ENCODE data around the gene PTPRE. TPM values are rescaled to one million over a fixed set of nuclear protein-coding genes. Genes with fewer than 3 reads are reported as not detected.

Gene PTPRE
- total RNA-seq, 1 donor from 2014 or later, result 2.4 TPM

DNA sequence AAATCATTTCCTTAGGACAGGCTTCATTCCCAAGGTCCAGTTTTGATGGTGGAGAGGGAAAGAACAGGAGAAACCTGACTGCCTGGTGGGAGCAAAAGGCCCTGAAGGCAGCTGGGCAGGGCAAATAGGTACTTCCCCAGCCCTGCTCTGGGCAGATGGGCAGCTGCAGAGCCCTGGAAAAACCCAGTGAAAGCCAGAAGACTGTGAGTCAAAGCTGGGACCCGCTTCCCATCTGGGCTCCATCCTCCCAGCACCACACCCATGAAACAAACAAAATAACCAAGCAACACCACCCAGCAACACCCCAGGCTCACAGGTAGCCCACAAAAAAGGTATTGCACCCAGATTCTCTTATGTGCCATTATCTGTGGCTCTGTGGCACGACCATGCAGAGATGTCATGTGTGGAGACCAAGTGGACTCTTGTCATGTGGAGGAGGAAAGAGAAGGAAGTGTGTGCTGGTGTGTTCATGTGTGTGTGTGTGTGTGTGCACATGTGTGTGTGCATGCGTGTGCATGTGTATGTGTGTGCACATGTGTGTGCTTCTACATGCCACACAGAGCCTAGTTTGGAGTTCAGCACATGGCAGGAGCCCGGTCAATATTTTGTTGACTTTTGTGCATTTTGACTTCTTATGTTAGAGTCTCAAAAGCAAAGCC lies 24.0 kb upstream of the PTPRE start:
- Mint-ChIP-seq H3K4me3 (ENCODE audit: low read depth) (no peak overlapping the region), H3K36me3 (ENCODE audit: insufficient read depth) (no peaks in the 10 kb centered on the region), H3K9me3 (ENCODE audit: low read depth) (no peaks in the 10 kb centered on the region), H3K4me1 (ENCODE audit: low read depth) (peaks cover 16% of the 10 kb centered on the region), H3K27ac (no peak overlapping the region), H3K27me3 (no peaks in the 10 kb centered on the region)
- TF ChIP-seq CTCF (IDR thresholded peaks at IDR 0.05; ENCODE audit: unreplicated experiment), result no peak
- DNase-seq (ENCODE audit: low spot score, unreplicated experiment), result no peak

GRCh38 chr10:127883516-127883915 lies 23.4 kb upstream of the PTPRE start:
- no peak for DNase-seq (ENCODE audit: low spot score, unreplicated experiment)
- no peak for TF ChIP-seq CTCF (IDR thresholded peaks at IDR 0.05; ENCODE audit: unreplicated experiment)
- Mint-ChIP-seq H3K4me3 (ENCODE audit: low read depth) (no peak overlapping the region), H3K9me3 (ENCODE audit: low read depth) (no peaks in the 10 kb centered on the region), H3K27ac (no peak overlapping the region), H3K27me3 (no peaks in the 10 kb centered on the region), H3K4me1 (ENCODE audit: low read depth) (peaks cover 16% of the 10 kb centered on the region), H3K36me3 (ENCODE audit: insufficient read depth) (no peaks in the 10 kb centered on the region)

- Mint-ChIP-seq H3K4me3 (ENCODE audit: low read depth) (no peak overlapping the region), H3K9me3 (ENCODE audit: low read depth) (no peaks in the 10 kb centered on the region), H3K4me1 (ENCODE audit: low read depth) (peaks cover 12% of the 10 kb centered on the region), H3K27me3 (no peaks in the 10 kb centered on the region), H3K36me3 (ENCODE audit: insufficient read depth) (no peaks in the 10 kb centered on the region), H3K27ac (no peak overlapping the region)
- TF ChIP-seq CTCF (IDR thresholded peaks at IDR 0.05; ENCODE audit: unreplicated experiment), result no peak
- no peak for DNase-seq (ENCODE audit: low spot score, unreplicated experiment)
Observed at GRCh38 chr10:127884501-127884900, 22.4 kb upstream of the PTPRE start.

GRCh38 chr10:127886371-127887051 lies 20.4 kb upstream of the PTPRE start:
- Mint-ChIP-seq H3K4me3 (ENCODE audit: low read depth) (no peak overlapping the region), H3K27ac (no peak overlapping the region), H3K9me3 (ENCODE audit: low read depth) (no peaks in the 10 kb centered on the region), H3K4me1 (ENCODE audit: low read depth) (peaks cover 7% of the 10 kb centered on the region), H3K27me3 (no peaks in the 10 kb centered on the region), H3K36me3 (ENCODE audit: insufficient read depth) (no peaks in the 10 kb centered on the region)
- TF ChIP-seq CTCF (IDR thresholded peaks at IDR 0.05; ENCODE audit: unreplicated experiment), result no peak
- DNase-seq (ENCODE audit: low spot score, unreplicated experiment), result no peak

DNA sequence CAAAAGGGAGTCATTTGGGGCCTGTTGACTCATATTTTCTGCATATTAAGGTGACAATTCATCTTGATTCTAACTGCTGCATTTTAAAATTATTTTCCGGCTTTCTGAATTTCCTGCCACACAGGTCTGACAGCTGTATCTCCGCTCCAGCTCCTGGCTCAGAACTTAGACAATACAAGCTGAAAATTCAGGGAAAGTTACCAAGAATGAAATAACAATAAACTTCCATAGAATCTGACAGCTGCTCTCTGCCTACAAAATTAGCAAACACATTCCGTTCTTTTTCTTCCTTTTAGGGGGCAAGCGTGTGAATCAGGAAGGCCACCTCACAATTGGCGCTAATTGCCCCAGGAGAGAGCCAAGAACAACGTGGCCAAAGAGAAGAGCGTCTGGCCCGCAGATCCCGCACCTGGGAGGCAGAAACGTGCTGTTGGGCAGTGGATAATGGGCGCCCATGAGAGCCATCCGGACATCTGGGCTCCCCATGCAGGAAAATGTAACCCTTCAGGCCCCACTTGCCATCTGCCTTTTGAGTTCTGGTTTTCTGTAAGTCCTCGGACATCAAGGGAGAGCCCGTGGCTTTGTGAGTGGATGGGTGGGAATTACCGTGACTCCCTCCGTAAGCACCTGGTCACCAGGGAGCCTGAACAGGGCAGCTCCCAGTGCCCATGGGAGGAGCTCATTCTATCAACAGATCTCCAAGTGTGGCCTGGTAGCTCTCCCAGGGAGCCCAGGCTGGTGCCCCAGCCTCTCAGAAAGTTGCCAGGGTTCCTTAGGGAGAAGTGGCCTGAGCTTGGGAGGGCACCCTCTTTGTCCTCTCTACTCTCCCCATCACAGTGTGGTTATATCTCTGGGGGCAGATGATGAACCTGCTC lies 19.1 kb upstream of the PTPRE start:
- peaks cover under 1% of the 10 kb centered on the region for H3K4me1 Mint-ChIP-seq (ENCODE audit: low read depth)
- no peak overlapping the region for H3K27ac Mint-ChIP-seq
- H3K36me3 Mint-ChIP-seq (ENCODE audit: insufficient read depth), result no peaks in the 10 kb centered on the region
- H3K9me3 Mint-ChIP-seq (ENCODE audit: low read depth), result no peaks in the 10 kb centered on the region
- H3K27me3 Mint-ChIP-seq, result no peaks in the 10 kb centered on the region
- H3K4me3 Mint-ChIP-seq (ENCODE audit: low read depth), result no peak overlapping the region
- no peak for TF ChIP-seq CTCF (IDR thresholded peaks at IDR 0.05; ENCODE audit: unreplicated experiment)
- DNase-seq (ENCODE audit: low spot score, unreplicated experiment), result no peak

All from progenitor cell of endocrine pancreas (in vitro differentiated cells).